Trophoblast cell (in vitro differentiated cells and primary cell): ENCODE measurements around the gene NMNAT3.
"Not testable (repeated sequence)": the region's sequence is repeated elsewhere in the genome, so short reads cannot be mapped to it uniquely, and the experiment has no call there.

ENCODE experiments used
- DNase-seq, 2 donors: peaks; one replicate each; pipeline ENCODE4 v3.0.0-alpha.2; 2016
- H2AFZ ChIP-seq: 2 replicates; pipeline ENCODE4 v1.6.1; 2013; ENCODE audit warnings: low read length, moderate library complexity, mild to moderate bottlenecking; ENCODE audit not compliant: insufficient read depth, poor library complexity
- H2AK5ac ChIP-seq: 2 replicates; pipeline ENCODE4 v1.6.1; 2013; ENCODE audit warnings: mild to moderate bottlenecking, low read length
- H2BK120ac ChIP-seq: 2 replicates; pipeline ENCODE4 v1.6.1; 2013; ENCODE audit warnings: low read length, mild to moderate bottlenecking, moderate library complexity; ENCODE audit not compliant: insufficient read depth, poor library complexity
- H2BK12ac ChIP-seq: 2 replicates; pipeline ENCODE4 v1.6.1; 2013; ENCODE audit warnings: mild to moderate bottlenecking, low read length, moderate library complexity
- H2BK5ac ChIP-seq: 2 replicates; pipeline ENCODE4 v1.6.1; 2013; ENCODE audit warnings: low read length, low read depth, moderate library complexity, mild to moderate bottlenecking; ENCODE audit not compliant: poor library complexity
- H3K14ac ChIP-seq: 2 replicates; pipeline ENCODE4 v1.6.1; 2013; ENCODE audit warnings: mild to moderate bottlenecking, low read length
- H3K18ac ChIP-seq: 2 replicates; pipeline ENCODE4 v1.6.1; 2013; ENCODE audit warnings: mild to moderate bottlenecking, low read length
- H3K23ac ChIP-seq: 2 replicates; pipeline ENCODE4 v1.6.1; 2013; ENCODE audit warnings: low read length
- H3K27ac ChIP-seq: 2 replicates; pipeline ENCODE4 v1.5.1; 2013; ENCODE audit warnings: low read depth, mild to moderate bottlenecking, inconsistent platforms, low read length, moderate library complexity
- H3K27me3 ChIP-seq: 2 replicates; pipeline ENCODE4 v1.6.1; 2013; ENCODE audit warnings: inconsistent platforms, mild to moderate bottlenecking, low read length, moderate library complexity; ENCODE audit not compliant: insufficient read depth
- H3K36me3 ChIP-seq, 2 experiments: 1 replicate in 1 of 2; 2 replicates in 1 of 2; pipeline ENCODE4 v1.6.1; 2013; ENCODE audit warnings: low read length in 2 of 2, mild to moderate bottlenecking in 2 of 2, moderate library complexity in 1 of 2; ENCODE audit not compliant: insufficient read depth in 2 of 2, control insufficient read depth in 1 of 2
- H3K4ac ChIP-seq: 2 replicates; pipeline ENCODE4 v1.6.1; 2013; ENCODE audit warnings: low read depth, mild to moderate bottlenecking, low read length, moderate library complexity
- H3K4me1 ChIP-seq, 2 experiments: 1 replicate in 1 of 2; 2 replicates in 1 of 2; pipeline ENCODE4 v1.6.1; 2013; ENCODE audit warnings: low read length in 2 of 2, mild to moderate bottlenecking in 2 of 2, moderate library complexity in 1 of 2; ENCODE audit not compliant: insufficient read depth in 2 of 2, control insufficient read depth in 1 of 2
- H3K4me2 ChIP-seq: 2 replicates; pipeline ENCODE4 v1.6.1; 2013; ENCODE audit warnings: inconsistent platforms, mild to moderate bottlenecking, low read length, moderate library complexity
- H3K4me3 ChIP-seq: 2 replicates; pipeline ENCODE4 v1.5.1; 2013; ENCODE audit warnings: mild to moderate bottlenecking, low read depth, low read length, inconsistent platforms
- H3K79me1 ChIP-seq: one replicate; pipeline ENCODE4 v1.6.1; 2013; ENCODE audit warnings: low read length
- H3K79me2 ChIP-seq: 2 replicates; pipeline ENCODE4 v1.6.1; 2013; ENCODE audit warnings: low read length, mild to moderate bottlenecking; ENCODE audit not compliant: control insufficient read depth, insufficient read depth, poor library complexity
- H3K9ac ChIP-seq: 2 replicates; pipeline ENCODE4 v1.6.1; 2013; ENCODE audit warnings: mild to moderate bottlenecking, low read length
- H3K9me3 ChIP-seq: 2 replicates; pipeline ENCODE4 v1.6.1; 2013; ENCODE audit warnings: low read depth, mild to moderate bottlenecking, control low read depth, inconsistent platforms, low read length; ENCODE audit not compliant: insufficient read depth
- H4K12ac ChIP-seq: 2 replicates; pipeline ENCODE4 v1.6.1; 2013; ENCODE audit warnings: low read depth, mild to moderate bottlenecking, low read length, moderate library complexity
- H4K8ac ChIP-seq: 2 replicates; pipeline ENCODE4 v1.6.1; 2013; ENCODE audit warnings: low read depth, mild to moderate bottlenecking, low read length, moderate library complexity
- H4K91ac ChIP-seq: one replicate; pipeline ENCODE4 v1.6.1; 2013; ENCODE audit warnings: low read depth, mild to moderate bottlenecking, low read length, moderate library complexity
- WGBS: extraction: QIAGEN DNeasy Blood & Tissue Kit; methylation state at CpG from one replicate; pipeline ENCODE4 v1.1.7; 2013; ENCODE audit warnings: missing lambda C conversion rate; ENCODE audit not compliant: insufficient read length, insufficient coverage; ENCODE audit errors: extremely low coverage; 5-methylcytosine and 5-hydroxymethylcytosine counted together

Gene NMNAT3

DNA sequence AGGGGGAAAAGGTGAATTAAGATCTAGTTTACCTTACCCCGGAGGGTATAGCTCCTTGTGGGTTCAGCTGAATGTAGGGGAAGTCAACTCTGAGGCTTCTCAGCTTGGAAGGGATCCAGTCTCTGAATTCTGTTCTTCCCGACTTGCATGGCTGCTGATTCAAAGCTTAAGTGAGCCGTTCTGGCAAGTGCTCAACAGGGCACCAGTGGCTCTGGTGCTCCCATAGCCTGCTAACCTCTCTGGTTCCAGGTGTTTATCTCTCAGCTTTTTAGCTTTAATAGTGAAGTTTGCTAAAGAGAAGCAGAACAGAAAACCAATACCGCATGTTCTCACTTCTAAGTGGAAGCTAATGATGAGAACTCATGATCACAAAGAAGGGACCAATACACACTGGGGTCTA is 92.0 kb downstream of the NMNAT3 start:
- Histone ChIP-seq H3K79me1 (no peaks in the 10 kb centered on the region), H3K9ac (no peak overlapping the region), H4K8ac (no peak overlapping the region), H3K9me3 (no peaks in the 10 kb centered on the region), H4K12ac (no peak overlapping the region), H3K79me2 (no peaks in the 10 kb centered on the region), H4K91ac (no peak overlapping the region), H3K4me2 (no peak overlapping the region), H3K36me3 (no peaks in the 10 kb centered on the region), H3K27me3 (no peaks in the 10 kb centered on the region), H3K4me3 (no peak overlapping the region), H2BK12ac (no peak overlapping the region), H2AK5ac (no peak overlapping the region), H3K14ac (no peak overlapping the region), H2BK120ac (no peak overlapping the region), H3K27ac (no peak overlapping the region), H3K23ac (no peak overlapping the region), H3K18ac (no peak overlapping the region), H3K4me1 (no peaks in the 10 kb centered on the region), H2AFZ (no peak overlapping the region), H3K4ac (no peak overlapping the region), H2BK5ac (no peak overlapping the region)
- WGBS: no CpG with 5 or more reads among the region's 4 CpGs
- DNase-seq: no peak

GRCh38 chr3:139583651-139584050 is 94.1 kb downstream of the NMNAT3 start:
- H4K12ac ChIP-seq, H3K9ac ChIP-seq, H3K23ac ChIP-seq, H3K4me3 ChIP-seq, H3K36me3 ChIP-seq, H3K27me3 ChIP-seq, H4K91ac ChIP-seq, H2BK12ac ChIP-seq, H3K79me2 ChIP-seq, H3K27ac ChIP-seq, H3K79me1 ChIP-seq, H3K4ac ChIP-seq, DNase-seq, H2AK5ac ChIP-seq, H3K9me3 ChIP-seq, H4K8ac ChIP-seq, H3K4me1 ChIP-seq, H2BK5ac ChIP-seq, H3K14ac ChIP-seq, H2BK120ac ChIP-seq, H3K18ac ChIP-seq, H3K4me2 ChIP-seq, H2AFZ ChIP-seq: not testable (repeated sequence)
- no CpG with 5 or more reads among the region's 12 CpGs for WGBS

DNA sequence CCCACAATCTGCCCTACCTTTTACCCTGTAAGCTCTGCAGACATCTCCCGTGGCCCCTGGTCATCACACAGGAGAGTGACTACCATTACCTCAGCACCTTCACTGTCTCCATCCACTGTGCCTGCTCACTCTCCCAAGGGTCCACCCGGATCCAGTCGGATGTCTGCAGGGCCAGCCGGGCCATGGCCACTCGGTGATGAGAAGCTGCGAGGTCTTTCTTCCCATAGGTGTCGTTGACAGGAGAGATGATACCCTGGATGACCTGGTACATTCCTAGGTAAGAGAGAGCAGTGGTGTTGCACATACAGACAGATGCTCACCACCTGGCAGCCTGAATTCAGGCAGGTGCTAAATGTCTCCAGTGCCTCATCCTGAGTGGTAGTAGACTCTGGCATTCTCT is 99.0 kb downstream of the NMNAT3 start:
- Histone ChIP-seq H3K79me2 (no peaks in the 10 kb centered on the region), H2BK120ac (no peak overlapping the region), H3K14ac (no peak overlapping the region), H3K4ac (no peak overlapping the region), H4K12ac (no peak overlapping the region), H3K36me3 (no peaks in the 10 kb centered on the region), H3K79me1 (no peaks in the 10 kb centered on the region), H3K9me3 (no peaks in the 10 kb centered on the region), H3K18ac (no peak overlapping the region), H3K4me3 (no peak overlapping the region), H2BK12ac (no peak overlapping the region), H4K8ac (no peak overlapping the region), H3K4me1 (no peaks in the 10 kb centered on the region), H3K23ac (no peak overlapping the region), H3K27ac (no peak overlapping the region), H2AK5ac (no peak overlapping the region), H3K27me3 (no peaks in the 10 kb centered on the region), H3K4me2 (no peak overlapping the region), H3K9ac (no peak overlapping the region), H4K91ac (no peak overlapping the region), H2AFZ (no peak overlapping the region), H2BK5ac (no peak overlapping the region)
- DNase-seq: no peak
- WGBS: no CpG with 5 or more reads among the region's 7 CpGs

GRCh38 chr3:139577909-139578308 is 99.9 kb downstream of the NMNAT3 start:
- no peaks in the 10 kb centered on the region for H3K79me1 ChIP-seq
- no peak overlapping the region for H3K4me3 ChIP-seq
- no peak overlapping the region for H3K14ac ChIP-seq
- H3K4me2 ChIP-seq: no peak overlapping the region
- H3K4ac ChIP-seq: no peak overlapping the region
- DNase-seq: no peak
- no peak overlapping the region for H2AK5ac ChIP-seq
- no peaks in the 10 kb centered on the region for H3K36me3 ChIP-seq
- no peak overlapping the region for H4K8ac ChIP-seq
- H2AFZ ChIP-seq: no peak overlapping the region
- H2BK12ac ChIP-seq: no peak overlapping the region
- no peaks in the 10 kb centered on the region for H3K4me1 ChIP-seq
- no peak overlapping the region for H3K9ac ChIP-seq
- no peaks in the 10 kb centered on the region for H3K27me3 ChIP-seq
- H3K23ac ChIP-seq: no peak overlapping the region
- H3K18ac ChIP-seq: no peak overlapping the region
- H3K27ac ChIP-seq: no peak overlapping the region
- no peaks in the 10 kb centered on the region for H3K79me2 ChIP-seq
- no peak overlapping the region for H4K12ac ChIP-seq
- no peak overlapping the region for H2BK120ac ChIP-seq
- H3K9me3 ChIP-seq: no peaks in the 10 kb centered on the region
- no peak overlapping the region for H2BK5ac ChIP-seq
- no peak overlapping the region for H4K91ac ChIP-seq

DNA sequence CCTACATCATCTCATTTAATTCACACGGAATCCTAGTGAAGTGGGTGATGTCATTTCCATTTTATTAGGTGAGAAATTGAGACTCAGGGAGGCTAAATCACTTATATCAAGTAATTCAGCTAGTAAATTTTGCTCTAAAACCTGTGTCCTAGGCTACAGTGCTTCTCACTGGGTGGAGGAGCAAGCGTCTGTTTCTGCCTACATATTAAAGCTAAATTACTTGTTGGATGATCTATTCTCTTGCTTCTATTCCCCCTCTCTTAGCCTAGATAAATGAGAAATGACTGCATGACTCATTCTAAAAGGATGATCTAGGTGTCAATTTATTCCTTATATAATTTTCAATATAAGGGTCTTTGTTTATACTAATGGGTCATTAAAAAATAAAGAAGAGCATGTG is 100.4 kb downstream of the NMNAT3 start:
- no peak overlapping the region for H2AFZ ChIP-seq
- no CpG with 5 or more reads among the region's 2 CpGs for WGBS
- H2AK5ac ChIP-seq: no peak overlapping the region
- H4K12ac ChIP-seq: no peak overlapping the region
- H2BK120ac ChIP-seq: no peak overlapping the region
- H3K4ac ChIP-seq: no peak overlapping the region
- no peak for DNase-seq
- no peak overlapping the region for H3K4me3 ChIP-seq
- H3K14ac ChIP-seq: no peak overlapping the region
- H2BK5ac ChIP-seq: no peak overlapping the region
- H3K18ac ChIP-seq: no peak overlapping the region
- no peak overlapping the region for H3K23ac ChIP-seq
- peaks cover under 1% of the 10 kb centered on the region for H3K27me3 ChIP-seq
- no peak overlapping the region for H4K8ac ChIP-seq
- H3K9me3 ChIP-seq: no peaks in the 10 kb centered on the region
- no peak overlapping the region for H4K91ac ChIP-seq
- H3K4me2 ChIP-seq: no peak overlapping the region
- no peak overlapping the region for H3K27ac ChIP-seq
- no peak overlapping the region for H2BK12ac ChIP-seq
- no peak overlapping the region for H3K9ac ChIP-seq
- no peaks in the 10 kb centered on the region for H3K36me3 ChIP-seq
- H3K4me1 ChIP-seq: no peaks in the 10 kb centered on the region
- H3K79me2 ChIP-seq: no peaks in the 10 kb centered on the region
- H3K79me1 ChIP-seq: no peaks in the 10 kb centered on the region
